Adrenal gland (tissue), 5 donors: ENCODE results near the gene SPANXN5.
"Not testable (repeated sequence)": the region's sequence is repeated elsewhere in the genome, so short reads cannot be mapped to it uniquely, and the experiment has no call there.

Experiments used
- CTCF ChIP-seq, 6 experiments: fragments of 450-650 bp in 4 of 6; fragments of 200-600 bp in 2 of 6; sonication (generic) in 1 of 6; IDR thresholded peaks; 1 replicate in 5 of 6; 2 replicates in 1 of 6; pipeline versions ENCODE4 v1.5.1 to v1.8.0; 2016 to 2021; ENCODE audit warnings: antibody characterized with exemption in 6 of 6, mild to moderate bottlenecking in 2 of 6, moderate library complexity in 1 of 6
- POLR2A ChIP-seq, 2 donors: fragments of 450-650 bp; IDR thresholded peaks; one replicate each; pipeline ENCODE4 v1.6.1; 2017; ENCODE audit warnings: antibody characterized with exemption in 2 of 2, mild to moderate bottlenecking in 2 of 2, moderate library complexity in 1 of 2
- donor health status: DM: no; HTN: no; CAD: no.

- not testable (repeated sequence) for TF ChIP-seq CTCF, POLR2A (IDR thresholded peaks at IDR 0.05)
These were observed at the start of gene SPANXN5 for GRCh38 chrX:52797327-52797726.
